ENCODE results near the gene KLHL3. TPM values are rescaled to one million over a fixed set of nuclear protein-coding genes. Genes with fewer than 3 reads are reported as not detected.

Gene KLHL3
- total and polyA plus RNA-seq, 8 donors = 1.8 to 6.6 (median 3.1) TPM

DNA sequence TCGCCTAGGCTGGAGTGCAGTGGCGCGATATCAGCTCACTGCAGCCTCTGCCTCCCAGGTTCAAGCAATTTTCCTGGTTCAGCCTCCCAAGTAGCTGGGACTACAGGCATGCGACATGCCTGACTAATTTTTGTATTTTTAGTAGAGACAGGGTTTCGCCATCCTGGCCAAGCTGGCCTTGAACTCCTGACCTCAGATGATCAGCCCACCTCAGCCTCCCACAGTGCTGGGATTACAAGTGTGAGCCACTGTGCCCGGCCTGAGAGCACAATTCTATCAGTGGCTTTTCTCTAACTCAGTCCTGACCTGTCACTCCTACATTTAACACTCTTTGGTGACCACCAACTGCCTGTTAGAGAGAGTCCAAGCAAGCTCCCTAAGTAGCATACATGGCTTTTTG is 154.1 kb downstream of the KLHL3 start:
- no peak for DNase-seq
- WGBS, 2 donors = 56 to 57% methylated on average over 6 of the region's 6 CpGs
- FAIRE-seq = no peak

GRCh38 chr5:137580030-137580429 is 155.9 kb downstream of the KLHL3 start:
- Histone ChIP-seq H3K9me3 (no peaks in the 10 kb centered on the region), H3K36me3 (no peaks in the 10 kb centered on the region), H3K4me3 (no peak overlapping the region), H3K27ac (no peak overlapping the region), H3K27me3 (no peaks in the 10 kb centered on the region), H3K4me1 (no peaks in the 10 kb centered on the region)
- no peak for DNase-seq
- intact Hi-C loops (cut with DNase I) = no loop called here
- FAIRE-seq = no peak
- WGBS, 2 donors = 55 to 61% methylated on average over 3 of the region's 3 CpGs
- no peak for TF ChIP-seq CTCF (IDR thresholded peaks at IDR 0.05)
- ATAC-seq = no peak

More for the DNA sequence above, 154.1 kb downstream of the KLHL3 start:
- intact Hi-C loops (cut with DNase I) = no loop called here
- TF ChIP-seq CTCF (IDR thresholded peaks at IDR 0.05) = no peak
- Histone ChIP-seq H3K9me3 (no peaks in the 10 kb centered on the region), H3K4me1 (no peaks in the 10 kb centered on the region), H3K27ac (no peak overlapping the region), H3K4me3 (no peak overlapping the region), H3K27me3 (no peaks in the 10 kb centered on the region), H3K36me3 (no peaks in the 10 kb centered on the region)
- ATAC-seq = no peak

DNA sequence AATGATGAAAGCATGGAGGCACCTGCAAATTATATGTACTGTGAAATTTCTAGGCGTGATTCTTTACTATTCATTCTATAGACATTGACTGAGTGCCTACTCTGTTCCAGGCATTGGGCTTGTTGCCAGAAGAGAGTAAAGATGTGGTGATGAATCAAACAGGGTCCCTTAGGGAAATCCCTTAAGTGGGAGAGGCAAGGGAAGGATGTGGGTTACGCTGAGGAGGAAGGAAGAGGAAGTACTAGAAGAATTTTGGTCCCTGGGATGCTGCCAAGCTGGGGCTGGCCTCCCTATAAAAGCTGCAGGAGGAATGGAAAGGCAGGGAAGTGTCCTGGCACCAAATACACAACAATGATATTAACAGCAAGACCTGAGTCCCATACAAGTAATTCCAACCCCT is 160.0 kb downstream of the KLHL3 start:
- Histone ChIP-seq H3K4me3 (no peak overlapping the region), H3K27ac (no peak overlapping the region), H3K4me1 (no peaks in the 10 kb centered on the region), H3K36me3 (no peaks in the 10 kb centered on the region), H3K27me3 (no peaks in the 10 kb centered on the region), H3K9me3 (no peaks in the 10 kb centered on the region)
- DNase-seq (no peak), FAIRE-seq (no peak), ATAC-seq (no peak)
- 58 to 59% methylated on average over 2 of the region's 2 CpGs for WGBS, 2 donors
- intact Hi-C loops (cut with DNase I) = no loop called here
- no peak for TF ChIP-seq CTCF (IDR thresholded peaks at IDR 0.05)

- ATAC-seq = no peak
- no peaks in the 10 kb centered on the region for H3K27me3 ChIP-seq
- H3K4me1 ChIP-seq = no peaks in the 10 kb centered on the region
- no peaks in the 10 kb centered on the region for H3K36me3 ChIP-seq
- intact Hi-C loops (cut with DNase I) = no loop called here
- no peak overlapping the region for H3K4me3 ChIP-seq
- TF ChIP-seq CTCF (IDR thresholded peaks at IDR 0.05) = no peak
- H3K9me3 ChIP-seq = no peaks in the 10 kb centered on the region
- 72 to 73% methylated on average over 3 of the region's 3 CpGs for WGBS, 2 donors
- no peak for DNase-seq
- no peak for FAIRE-seq
- H3K27ac ChIP-seq = no peak overlapping the region
Measured at GRCh38 chr5:137575211-137575610, 160.7 kb downstream of the KLHL3 start.

DNA sequence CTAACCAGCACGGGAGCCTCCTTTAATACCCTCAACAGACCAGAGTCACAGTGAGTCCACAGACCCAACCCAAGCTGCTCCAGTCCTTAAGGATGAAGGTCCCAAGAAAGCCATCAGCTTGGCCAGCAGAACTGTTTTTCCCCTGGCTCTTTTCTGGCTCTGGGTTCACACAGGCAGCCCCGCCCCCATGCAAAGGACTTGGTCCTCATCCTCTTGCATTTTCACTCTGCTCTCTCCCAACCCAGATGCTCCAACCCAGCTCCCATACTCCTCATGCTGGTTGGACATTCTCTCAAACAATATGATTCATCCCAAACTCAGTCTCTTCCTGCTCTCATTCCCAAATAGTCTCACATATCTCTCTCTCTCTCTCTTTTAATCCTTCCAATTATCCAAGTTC is 162.5 kb downstream of the KLHL3 start:
- WGBS, 2 donors = 49 to 61% methylated on average over 2 of the region's 2 CpGs
- intact Hi-C loops (cut with DNase I) = no loop called here

More for the DNA sequence above, 162.5 kb downstream of the KLHL3 start:
- FAIRE-seq (no peak), ATAC-seq (no peak), DNase-seq (no peak)
- Histone ChIP-seq H3K27ac (no peak overlapping the region), H3K4me1 (no peaks in the 10 kb centered on the region), H3K4me3 (no peak overlapping the region), H3K27me3 (no peaks in the 10 kb centered on the region), H3K9me3 (no peaks in the 10 kb centered on the region), H3K36me3 (no peaks in the 10 kb centered on the region)
- TF ChIP-seq CTCF (IDR thresholded peaks at IDR 0.05) = no peak
